ENCODE data around the gene ZC3H4. TPM values are rescaled to one million over a fixed set of nuclear protein-coding genes. Genes with fewer than 3 reads are reported as not detected.
A peak's percentile ranks its signal among the peaks of the same experiment; 100 is the strongest.

ZC3H4 gene
- total RNA-seq, 1 experiment from 2014 or later, result 42.7 TPM

GRCh38 chr19:47151627-47152026 is 38.1 kb upstream of the ZC3H4 start:
- H3K4me3 ChIP-seq (ENCODE audit: low read depth in 2 of 2, low read length in 2 of 2), result no peak overlapping the region
- peaks cover 22% of the 10 kb centered on the region for H3K36me3 ChIP-seq (ENCODE audit: control insufficient read depth, insufficient read depth, low read length)
- no TSS peak for BruUV-seq (replicated peaks)
- no peak for DNase-seq (ENCODE audit: low read depth, low spot score)
- intact Hi-C loops (cut with micrococcal nuclease; ENCODE audit: unreplicated experiment), result no loop called here
- H3K4me1 ChIP-seq (ENCODE audit: control insufficient read depth, insufficient read depth, low read length), result no peaks in the 10 kb centered on the region
- ChIA-PET POLR2A (no interaction called here), CTCF (no interaction called here)
- H3K27ac ChIP-seq (ENCODE audit: low read length), result no peak overlapping the region
- no peak for TF ChIP-seq TCF7L2 (IDR thresholded peaks at IDR 0.05; ENCODE audit: low read depth, low read length)
- TF ChIP-seq POLR2AphosphoS5 (IDR thresholded peaks at IDR 0.05; ENCODE audit: low read depth, low read length), result no peak
- TF ChIP-seq SIN3A (IDR thresholded peaks at IDR 0.05; ENCODE audit: borderline replicate concordance, insufficient read depth, low read depth, low read length), result no peak
- no peak for ATAC-seq
- H3K9me3 ChIP-seq (ENCODE audit: control insufficient read depth, insufficient read depth, low read depth, low read length), result no peaks in the 10 kb centered on the region
- in situ Hi-C loops (cut with HindIII; ENCODE audit: low pct_unique_long_range_greater_than_20kb, low sequenced_read_pairs), result no loop called here
- H3K27me3 ChIP-seq (ENCODE audit: control insufficient read depth, insufficient read depth, low read length), result no peaks in the 10 kb centered on the region

GRCh38 chr19:47146920-47147319 is 33.3 kb upstream of the ZC3H4 start:
- ChIA-PET POLR2A (no interaction called here), CTCF (no interaction called here)
- H3K4me3 ChIP-seq (ENCODE audit: low read depth in 2 of 2, low read length in 2 of 2), result no peak overlapping the region
- ATAC-seq (no peak), DNase-seq (ENCODE audit: low read depth, low spot score) (no peak)
- H3K27ac ChIP-seq (ENCODE audit: low read length), result no peak overlapping the region
- no peaks in the 10 kb centered on the region for H3K9me3 ChIP-seq (ENCODE audit: control insufficient read depth, insufficient read depth, low read depth, low read length)
- H3K4me1 ChIP-seq (ENCODE audit: control insufficient read depth, insufficient read depth, low read length), result no peaks in the 10 kb centered on the region; the same call in 1 of the 2 replicates
- no peaks in the 10 kb centered on the region for H3K27me3 ChIP-seq (ENCODE audit: control insufficient read depth, insufficient read depth, low read length)
- H3K36me3 ChIP-seq (ENCODE audit: control insufficient read depth, insufficient read depth, low read length), result peaks cover 14% of the 10 kb centered on the region
- no peak for TF ChIP-seq POLR2AphosphoS5 (IDR thresholded peaks at IDR 0.05; ENCODE audit: low read depth, low read length)
- TF ChIP-seq, protein P1, sequence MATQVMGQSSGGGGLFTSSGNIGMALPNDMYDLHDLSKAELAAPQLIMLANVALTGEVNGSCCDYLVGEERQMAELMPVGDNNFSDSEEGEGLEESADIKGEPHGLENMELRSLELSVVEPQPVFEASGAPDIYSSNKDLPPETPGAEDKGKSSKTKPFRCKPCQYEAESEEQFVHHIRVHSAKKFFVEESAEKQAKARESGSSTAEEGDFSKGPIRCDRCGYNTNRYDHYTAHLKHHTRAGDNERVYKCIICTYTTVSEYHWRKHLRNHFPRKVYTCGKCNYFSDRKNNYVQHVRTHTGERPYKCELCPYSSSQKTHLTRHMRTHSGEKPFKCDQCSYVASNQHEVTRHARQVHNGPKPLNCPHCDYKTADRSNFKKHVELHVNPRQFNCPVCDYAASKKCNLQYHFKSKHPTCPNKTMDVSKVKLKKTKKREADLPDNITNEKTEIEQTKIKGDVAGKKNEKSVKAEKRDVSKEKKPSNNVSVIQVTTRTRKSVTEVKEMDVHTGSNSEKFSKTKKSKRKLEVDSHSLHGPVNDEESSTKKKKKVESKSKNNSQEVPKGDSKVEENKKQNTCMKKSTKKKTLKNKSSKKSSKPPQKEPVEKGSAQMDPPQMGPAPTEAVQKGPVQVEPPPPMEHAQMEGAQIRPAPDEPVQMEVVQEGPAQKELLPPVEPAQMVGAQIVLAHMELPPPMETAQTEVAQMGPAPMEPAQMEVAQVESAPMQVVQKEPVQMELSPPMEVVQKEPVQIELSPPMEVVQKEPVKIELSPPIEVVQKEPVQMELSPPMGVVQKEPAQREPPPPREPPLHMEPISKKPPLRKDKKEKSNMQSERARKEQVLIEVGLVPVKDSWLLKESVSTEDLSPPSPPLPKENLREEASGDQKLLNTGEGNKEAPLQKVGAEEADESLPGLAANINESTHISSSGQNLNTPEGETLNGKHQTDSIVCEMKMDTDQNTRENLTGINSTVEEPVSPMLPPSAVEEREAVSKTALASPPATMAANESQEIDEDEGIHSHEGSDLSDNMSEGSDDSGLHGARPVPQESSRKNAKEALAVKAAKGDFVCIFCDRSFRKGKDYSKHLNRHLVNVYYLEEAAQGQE (IDR thresholded peaks at IDR 0.05; ENCODE audit: insufficient read depth in 1 of 2, low read depth in 2 of 2, low read length in 1 of 2), result no peak
- TF ChIP-seq SIN3A (IDR thresholded peaks at IDR 0.05; ENCODE audit: borderline replicate concordance, insufficient read depth, low read depth, low read length), result no peak
- intact Hi-C loops (cut with micrococcal nuclease; ENCODE audit: unreplicated experiment) (loop anchor here (5.0 kb wide), 1 partner anchor 100 kb away; no protein-coding TSS in a partner anchor), in situ Hi-C loops (cut with HindIII; ENCODE audit: low pct_unique_long_range_greater_than_20kb, low sequenced_read_pairs) (no loop called here)
- no TSS peak for BruUV-seq (replicated peaks)

DNA sequence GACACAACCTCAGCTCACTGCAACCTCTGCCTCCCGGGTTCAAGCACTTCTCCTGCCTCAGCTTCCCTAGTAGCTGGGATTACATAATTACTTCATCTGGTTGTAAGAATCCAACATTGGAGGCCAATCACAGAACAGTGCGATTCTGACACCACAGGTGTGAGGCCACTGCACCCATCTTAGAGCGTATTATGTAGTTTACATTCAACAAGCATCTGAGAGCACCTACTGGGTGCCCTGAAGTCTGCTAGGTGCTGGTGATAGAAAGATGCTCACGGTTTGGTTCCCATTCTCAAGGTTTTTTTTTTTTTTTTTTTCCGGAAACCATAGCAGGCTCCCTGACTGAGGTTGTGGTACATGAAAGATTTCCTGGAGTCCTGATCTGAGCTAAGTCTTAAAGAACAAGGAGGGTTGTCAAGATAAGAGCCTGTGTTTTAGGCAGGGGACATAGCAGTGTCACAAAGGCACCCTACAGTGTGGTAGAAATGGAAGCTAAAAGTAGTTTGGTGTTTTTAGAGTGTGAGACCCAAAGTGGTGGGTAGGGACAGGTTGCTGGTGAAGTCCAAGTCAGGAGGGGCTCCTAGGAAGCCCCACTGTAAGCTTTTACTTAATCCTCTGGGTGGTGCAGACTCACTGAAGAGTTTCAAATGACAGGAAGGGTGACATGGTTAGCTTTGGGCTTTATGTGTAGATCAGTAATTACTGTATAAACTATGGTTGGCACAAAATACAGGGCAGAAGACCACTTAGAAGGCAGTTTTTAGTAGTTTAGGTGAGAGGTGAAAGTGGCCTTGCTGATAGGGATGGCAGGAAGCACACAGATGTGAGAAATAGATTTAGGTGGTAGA is 32.3 kb upstream of the ZC3H4 start:
- ATAC-seq, result no peak
- Histone ChIP-seq H3K9me3 (ENCODE audit: control insufficient read depth, insufficient read depth, low read depth, low read length) (no peaks in the 10 kb centered on the region), H3K27me3 (ENCODE audit: control insufficient read depth, insufficient read depth, low read length) (no peaks in the 10 kb centered on the region), H3K4me3 (ENCODE audit: low read depth in 2 of 2, low read length in 2 of 2) (no peak overlapping the region), H3K4me1 (ENCODE audit: control insufficient read depth, insufficient read depth, low read length) (peaks cover 6% of the 10 kb centered on the region), H3K27ac (ENCODE audit: low read length) (no peak overlapping the region), H3K36me3 (ENCODE audit: control insufficient read depth, insufficient read depth, low read length) (peaks cover 9% of the 10 kb centered on the region; the same call in 1 of the 2 replicates)
- POLR2A ChIA-PET, result interaction anchor here (0.7 kb wide), 1 partner anchor 80 kb away, joined by 11 read pairs; no protein-coding TSS in a partner anchor
- in situ Hi-C loops (cut with HindIII; ENCODE audit: low pct_unique_long_range_greater_than_20kb, low sequenced_read_pairs) (no loop called here), intact Hi-C loops (cut with micrococcal nuclease; ENCODE audit: unreplicated experiment) (loop anchor here (5.0 kb wide), 1 partner anchor 101 kb away; no protein-coding TSS in a partner anchor)
- DNase-seq (ENCODE audit: low read depth, low spot score), result no peak
- BruUV-seq (replicated peaks), result TSS peak; percentile 65
- TF ChIP-seq TCF7L2 (IDR thresholded peaks at IDR 0.05; ENCODE audit: low read depth, low read length) (no peak), CTCF (IDR thresholded peaks at IDR 0.05) (no peak), POLR2AphosphoS5 (IDR thresholded peaks at IDR 0.05; ENCODE audit: low read depth, low read length) (no peak), SIN3A (IDR thresholded peaks at IDR 0.05; ENCODE audit: borderline replicate concordance, insufficient read depth, low read depth, low read length) (no peak)
- TF ChIP-seq, protein P1 (IDR thresholded peaks at IDR 0.05; ENCODE audit: insufficient read depth in 1 of 2, low read depth in 2 of 2, low read length in 1 of 2), result no peak
- CTCF ChIA-PET, result no interaction called here
